ENCODE data around the gene KDM4C. TPM values are rescaled to one million over a fixed set of nuclear protein-coding genes. Genes with fewer than 3 reads are reported as not detected.
"Not testable (repeated sequence)": the region's sequence is repeated elsewhere in the genome, so short reads cannot be mapped to it uniquely, and the experiment has no call there.

KDM4C gene
- total and polyA plus RNA-seq, 10 donors, result 11.1 to 85.5 (median 61.9) TPM

DNA sequence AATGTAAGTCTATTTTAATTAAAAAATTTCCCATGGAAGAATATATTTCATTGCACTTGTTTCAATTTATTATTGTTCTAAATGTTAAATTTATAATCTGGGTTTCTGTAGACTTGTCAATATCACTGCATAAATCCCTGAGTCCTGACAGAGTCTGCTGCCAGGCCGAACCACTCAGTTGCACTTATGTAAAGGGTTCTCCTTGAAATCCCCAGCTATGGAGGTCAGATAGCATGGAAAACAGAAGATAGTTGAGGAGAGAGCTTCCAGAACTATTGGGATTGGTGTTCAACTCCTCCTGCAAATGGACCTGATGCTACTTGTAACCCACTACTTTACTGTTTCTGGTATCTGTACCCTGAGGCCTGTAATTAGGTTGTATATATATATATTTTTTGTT lies 37.2 kb downstream of the KDM4C start:
- Histone ChIP-seq H3K27ac (no peak overlapping the region), H3K4me3 (no peak overlapping the region), H3K4me1 (no peaks in the 10 kb centered on the region), H3K36me3 (peaks cover 0 to 62% (median 24%) of the 10 kb centered on the region in 6 donors), H3K9me3 (peaks cover 0 to 7% (median 0%) of the 10 kb centered on the region in 8 donors), H3K27me3 (replicated peaks in 1 of 7) (no peaks in the 10 kb centered on the region)
- 92 to 97% (median 95%) methylated on average over 1 of the region's 1 CpG for WGBS, 5 donors
- no peak for DNase-seq
- intact Hi-C loops (cut with DNase I; ENCODE audit: low total_unique reads), result no loop called here
- no peak for TF ChIP-seq POLR2A (IDR thresholded peaks at IDR 0.05)
- no peak for TF ChIP-seq POLR2AphosphoS5 (IDR thresholded peaks at IDR 0.05)
- TF ChIP-seq, protein P1, sequence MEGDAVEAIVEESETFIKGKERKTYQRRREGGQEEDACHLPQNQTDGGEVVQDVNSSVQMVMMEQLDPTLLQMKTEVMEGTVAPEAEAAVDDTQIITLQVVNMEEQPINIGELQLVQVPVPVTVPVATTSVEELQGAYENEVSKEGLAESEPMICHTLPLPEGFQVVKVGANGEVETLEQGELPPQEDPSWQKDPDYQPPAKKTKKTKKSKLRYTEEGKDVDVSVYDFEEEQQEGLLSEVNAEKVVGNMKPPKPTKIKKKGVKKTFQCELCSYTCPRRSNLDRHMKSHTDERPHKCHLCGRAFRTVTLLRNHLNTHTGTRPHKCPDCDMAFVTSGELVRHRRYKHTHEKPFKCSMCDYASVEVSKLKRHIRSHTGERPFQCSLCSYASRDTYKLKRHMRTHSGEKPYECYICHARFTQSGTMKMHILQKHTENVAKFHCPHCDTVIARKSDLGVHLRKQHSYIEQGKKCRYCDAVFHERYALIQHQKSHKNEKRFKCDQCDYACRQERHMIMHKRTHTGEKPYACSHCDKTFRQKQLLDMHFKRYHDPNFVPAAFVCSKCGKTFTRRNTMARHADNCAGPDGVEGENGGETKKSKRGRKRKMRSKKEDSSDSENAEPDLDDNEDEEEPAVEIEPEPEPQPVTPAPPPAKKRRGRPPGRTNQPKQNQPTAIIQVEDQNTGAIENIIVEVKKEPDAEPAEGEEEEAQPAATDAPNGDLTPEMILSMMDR (IDR thresholded peaks at IDR 0.05 in 8 of 11, conservative IDR thresholded peaks at IDR 0.05 in 3 of 11), result no peak

DNA sequence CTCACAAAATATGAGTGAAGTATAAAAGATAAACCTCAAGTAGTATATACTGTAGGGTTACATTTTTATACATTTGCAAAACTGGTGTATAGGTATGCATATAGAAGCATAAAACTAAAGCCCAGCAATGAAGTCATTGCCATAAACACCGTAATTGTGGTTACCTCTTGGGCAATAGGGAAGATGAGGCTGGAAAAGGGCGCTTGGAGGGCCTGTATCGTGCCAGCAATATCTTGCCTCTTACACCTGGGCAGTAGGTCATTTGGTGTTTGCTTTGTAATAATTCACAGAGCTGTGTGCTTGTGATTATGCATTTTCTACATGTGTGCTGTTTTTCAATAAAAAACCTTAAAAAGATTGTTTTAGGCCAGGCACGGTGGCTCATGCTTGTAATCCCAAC lies 45.2 kb downstream of the KDM4C start:
- intact Hi-C loops (cut with DNase I; ENCODE audit: low total_unique reads), result no loop called here
- H3K36me3 ChIP-seq, result peaks cover 0 to 65% (median 10%) of the 10 kb centered on the region in 6 donors
- 84 to 97% (median 93%) methylated on average over 4 of the region's 4 CpGs for WGBS, 5 donors
- DNase-seq, result no peak
- H3K4me3 ChIP-seq, result no peak overlapping the region
- H3K27me3 ChIP-seq (replicated peaks in 1 of 7), result no peaks in the 10 kb centered on the region
- no peak overlapping the region for H3K27ac ChIP-seq
- TF ChIP-seq, protein P1 (IDR thresholded peaks at IDR 0.05 in 8 of 11, conservative IDR thresholded peaks at IDR 0.05 in 3 of 11), result no peak
- no peak for TF ChIP-seq POLR2A (IDR thresholded peaks at IDR 0.05)
- TF ChIP-seq POLR2AphosphoS5 (IDR thresholded peaks at IDR 0.05), result no peak
- no peaks in the 10 kb centered on the region for H3K4me1 ChIP-seq
- peaks cover 0 to 7% (median 0%) of the 10 kb centered on the region in 8 donors for H3K9me3 ChIP-seq

DNA sequence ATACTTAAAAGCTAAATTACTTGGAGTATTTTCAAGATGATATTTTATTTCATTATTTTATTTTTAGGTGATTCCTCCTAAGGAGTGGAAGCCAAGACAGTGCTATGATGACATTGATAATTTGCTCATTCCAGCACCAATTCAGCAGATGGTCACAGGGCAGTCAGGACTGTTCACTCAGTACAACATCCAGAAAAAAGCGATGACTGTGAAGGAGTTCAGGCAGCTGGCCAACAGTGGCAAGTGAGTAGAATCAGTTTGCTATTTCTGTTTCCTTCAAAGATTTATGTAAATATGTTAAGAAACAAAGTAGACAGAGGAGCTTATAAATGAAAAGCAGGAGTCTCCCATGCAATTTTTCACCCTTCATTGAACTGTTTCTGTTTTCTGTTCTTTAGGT lies 47.8 kb downstream of the KDM4C start:
- Histone ChIP-seq H3K36me3 (peaks cover 0 to 57% (median 15%) of the 10 kb centered on the region in 6 donors), H3K4me1 (no peaks in the 10 kb centered on the region), H3K27ac (no peak overlapping the region), H3K4me3 (no peak overlapping the region), H3K27me3 (replicated peaks in 1 of 7) (no peaks in the 10 kb centered on the region), H3K9me3 (no peaks in the 10 kb centered on the region)
- 76 to 93% (median 87%) methylated on average over 1 of the region's 1 CpG for WGBS, 5 donors
- intact Hi-C loops (cut with DNase I; ENCODE audit: low total_unique reads), result no loop called here
- no peak for TF ChIP-seq POLR2A (IDR thresholded peaks at IDR 0.05)
- TF ChIP-seq, protein P1 (IDR thresholded peaks at IDR 0.05 in 8 of 11, conservative IDR thresholded peaks at IDR 0.05 in 3 of 11), result no peak
- no peak for TF ChIP-seq POLR2AphosphoS5 (IDR thresholded peaks at IDR 0.05)
- no peak for DNase-seq

DNA sequence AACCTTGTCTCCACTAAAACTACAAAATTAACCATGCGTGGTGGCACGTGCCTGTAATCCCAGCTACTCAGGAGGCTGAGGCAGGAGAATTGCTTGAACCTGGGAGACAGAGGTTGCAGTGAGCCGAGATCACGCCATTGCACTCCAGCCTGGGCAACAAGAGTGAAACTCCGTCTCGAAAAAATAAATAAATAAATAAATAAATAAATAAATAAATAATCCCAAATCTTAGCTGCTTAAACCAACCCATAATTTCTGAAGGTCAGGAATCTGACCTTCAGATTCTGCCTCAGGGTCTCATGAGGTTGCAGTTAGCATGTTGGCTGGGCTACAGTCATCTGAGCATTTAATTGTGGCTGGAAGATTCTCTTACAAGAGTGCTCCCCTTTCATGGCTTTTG lies 48.5 kb downstream of the KDM4C start:
- H3K4me1 ChIP-seq; H3K27ac ChIP-seq; H3K27me3 ChIP-seq (replicated peaks in 1 of 7); H3K9me3 ChIP-seq; H3K4me3 ChIP-seq; intact Hi-C loops (cut with DNase I; ENCODE audit: low total_unique reads); DNase-seq: not testable (repeated sequence)
- 95 to 99% (median 97%) methylated on average over 6 of the region's 6 CpGs for WGBS, 5 donors
- peaks cover 0 to 62% (median 15%) of the 10 kb centered on the region in 6 donors for H3K36me3 ChIP-seq

DNA sequence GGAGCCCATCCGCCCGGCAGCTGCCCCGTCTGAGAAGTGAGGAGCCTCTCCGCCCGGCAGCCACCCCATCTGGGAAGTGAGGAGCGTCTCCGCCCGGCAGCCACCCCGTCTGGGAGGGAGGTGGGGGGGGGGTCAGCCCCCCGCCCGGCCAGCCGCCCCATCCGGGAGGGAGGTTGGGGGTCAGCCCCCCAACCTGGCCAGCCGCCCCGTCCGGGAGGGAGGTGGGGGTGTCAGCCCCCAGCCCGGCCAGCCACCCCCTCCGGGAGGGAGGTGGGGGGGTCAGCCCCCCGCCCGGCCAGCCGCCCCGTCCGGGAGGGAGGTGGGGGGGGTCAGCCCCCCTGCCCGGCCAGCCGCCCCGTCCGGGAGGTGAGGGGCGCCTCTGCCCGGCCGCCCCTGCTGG lies 49.9 kb downstream of the KDM4C start:
- H3K4me3 ChIP-seq; H3K9me3 ChIP-seq; H3K27ac ChIP-seq; H3K4me1 ChIP-seq; DNase-seq; intact Hi-C loops (cut with DNase I; ENCODE audit: low total_unique reads); H3K27me3 ChIP-seq (replicated peaks in 1 of 7): not testable (repeated sequence)
- H3K36me3 ChIP-seq, result peaks cover 0 to 62% (median 16%) of the 10 kb centered on the region in 6 donors
- WGBS, 5 donors, result 96 to 99% (median 99%) methylated on average over 9 to 28 of the region's 30 CpGs; no CpG with 5 or more reads in 2 of the 5 donors
